Measurements from ENCODE around the gene TMEFF2. TPM values are rescaled to one million over a fixed set of nuclear protein-coding genes. Genes with fewer than 3 reads are reported as not detected.

TMEFF2 gene
- total RNA-seq, 2 donors from 2014 or later, result 0.09 to 0.50 TPM

DNA sequence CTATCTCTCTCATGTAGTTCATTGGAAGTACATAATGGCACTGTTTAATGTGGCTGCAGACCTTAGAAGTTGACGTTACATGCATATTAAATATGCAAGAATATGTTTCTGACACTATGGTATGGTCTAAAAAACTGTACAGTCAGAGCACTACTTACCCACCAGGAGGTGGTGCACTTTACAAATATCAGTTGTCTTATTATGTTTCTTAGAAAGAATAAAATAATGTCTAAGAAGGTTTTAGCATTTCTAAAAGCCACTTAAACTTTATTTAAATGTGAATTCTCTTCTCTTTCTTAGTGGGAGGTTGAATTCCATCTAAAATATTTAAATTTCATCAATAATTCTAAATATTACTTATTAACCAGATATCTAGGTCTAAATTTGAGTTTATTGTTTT, 4.3 kb downstream of the TMEFF2 start:
- intact Hi-C loops (cut with DNase I, micrococcal nuclease), result no loop called here
- no peak for ATAC-seq
- DNase-seq, result no peak

DNA sequence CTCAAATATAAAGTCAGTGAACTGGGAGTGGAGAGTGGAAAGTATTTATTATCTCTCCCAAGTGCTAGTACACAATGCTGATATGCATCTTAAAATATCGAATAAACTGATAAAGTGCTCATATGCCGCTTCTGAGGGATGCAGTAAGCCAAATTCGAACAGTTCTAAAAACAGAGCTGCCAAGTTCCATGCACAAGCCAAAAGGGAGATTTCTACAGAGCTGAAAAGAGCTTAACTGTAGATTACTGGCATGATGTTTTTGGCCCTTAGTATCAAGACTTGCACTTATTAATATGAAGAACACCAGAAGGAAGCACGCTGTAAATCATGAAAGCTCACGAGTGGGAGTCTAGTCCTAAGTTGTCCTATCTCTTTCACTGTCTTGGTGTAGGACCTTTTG, 7.9 kb downstream of the TMEFF2 start:
- intact Hi-C loops (cut with DNase I, micrococcal nuclease), result no loop called here
- ATAC-seq, result no peak
- DNase-seq, result no peak

DNA sequence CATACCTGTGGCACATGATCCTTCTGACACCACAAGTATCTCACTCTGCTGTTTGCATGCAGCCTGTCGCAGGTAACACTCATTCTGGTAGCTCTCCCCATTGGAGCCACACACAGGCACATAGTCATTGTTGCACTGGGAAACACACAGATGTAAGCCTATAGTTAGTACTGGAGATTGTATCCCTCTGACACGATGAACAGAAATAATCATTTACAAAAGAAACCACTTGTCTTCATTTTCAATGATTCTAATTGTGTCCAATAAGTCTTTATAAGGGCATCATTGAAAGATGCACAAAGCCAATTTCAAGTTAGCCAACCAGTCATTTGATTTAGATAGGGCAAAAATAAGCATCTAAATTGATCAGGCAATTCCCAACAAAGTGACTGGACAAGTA, 10.4 kb downstream of the TMEFF2 start:
- intact Hi-C loops (cut with DNase I, micrococcal nuclease), result no loop called here

DNA sequence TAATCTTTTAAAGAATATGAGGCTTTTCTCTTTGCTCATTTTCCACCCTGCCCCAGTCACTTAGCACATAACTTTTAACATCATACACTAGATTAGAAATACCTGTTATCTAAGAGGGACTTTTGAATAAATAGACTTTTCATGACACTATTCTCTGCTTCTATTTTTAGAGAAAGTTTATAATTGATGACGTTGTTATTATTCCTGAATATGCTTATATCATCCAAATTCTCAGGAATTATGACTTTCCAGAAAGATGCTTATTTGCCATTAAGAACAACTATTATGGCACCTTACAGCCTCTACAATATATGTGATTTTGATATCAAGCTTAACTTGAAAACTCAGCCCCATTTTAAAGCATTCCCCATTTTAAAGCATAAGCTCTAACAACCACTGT, 11.4 kb downstream of the TMEFF2 start:
- ATAC-seq, result no peak
- no peak for DNase-seq
- intact Hi-C loops (cut with DNase I, micrococcal nuclease), result no loop called here

More for the DNA sequence above, 10.4 kb downstream of the TMEFF2 start:
- DNase-seq (no peak), ATAC-seq (no peak)

DNA sequence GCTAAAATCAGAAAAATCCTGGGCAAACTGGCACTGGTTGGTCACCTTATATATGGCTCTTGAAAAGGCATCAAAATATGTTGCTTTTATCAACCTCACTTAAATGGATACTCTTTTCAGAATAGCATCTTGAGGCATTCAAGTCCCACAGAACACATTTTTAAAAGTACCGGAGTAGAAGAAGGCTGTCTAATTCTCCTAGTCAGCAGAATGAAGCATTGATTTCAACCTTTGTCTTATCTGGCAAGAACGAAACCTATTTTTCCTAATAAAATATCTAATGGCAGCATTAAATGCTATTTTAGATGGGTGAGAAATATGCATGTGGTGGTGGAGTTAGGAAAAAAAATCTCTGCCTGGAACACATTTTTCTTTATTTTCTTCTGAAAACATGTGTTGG, 27.8 kb downstream of the TMEFF2 start:
- intact Hi-C loops (cut with DNase I, micrococcal nuclease), result loop anchor here in 1 of 2 donors (10.0 kb wide), 1 partner anchor 352 kb away; no protein-coding TSS in a partner anchor
- no peak for DNase-seq
- ATAC-seq, result no peak

DNA sequence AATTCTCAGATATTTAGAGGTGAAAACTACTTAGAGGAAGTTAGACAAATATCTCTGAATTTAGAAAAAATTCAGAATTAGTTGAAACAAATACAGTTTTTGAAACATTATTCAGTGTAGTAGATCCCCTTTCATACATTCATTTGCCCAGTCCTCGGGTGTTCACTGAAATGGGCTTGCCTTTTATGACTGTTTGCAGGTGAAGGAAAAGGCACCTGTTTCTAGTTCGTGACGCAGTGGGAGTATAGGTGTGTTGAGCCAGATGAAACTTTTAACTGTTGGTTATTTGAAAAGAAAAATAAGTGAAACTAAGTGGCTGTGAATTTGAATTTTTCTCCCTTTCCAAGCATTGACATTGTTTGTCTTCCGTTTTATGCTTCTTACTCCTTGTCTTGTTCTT, 28.9 kb downstream of the TMEFF2 start:
- ATAC-seq, result peak; percentile 52
- DNase-seq, result no peak
- intact Hi-C loops (cut with DNase I, micrococcal nuclease), result loop anchor here in 1 of 2 donors (10.0 kb wide), 1 partner anchor 351 kb away; no protein-coding TSS in a partner anchor

DNA sequence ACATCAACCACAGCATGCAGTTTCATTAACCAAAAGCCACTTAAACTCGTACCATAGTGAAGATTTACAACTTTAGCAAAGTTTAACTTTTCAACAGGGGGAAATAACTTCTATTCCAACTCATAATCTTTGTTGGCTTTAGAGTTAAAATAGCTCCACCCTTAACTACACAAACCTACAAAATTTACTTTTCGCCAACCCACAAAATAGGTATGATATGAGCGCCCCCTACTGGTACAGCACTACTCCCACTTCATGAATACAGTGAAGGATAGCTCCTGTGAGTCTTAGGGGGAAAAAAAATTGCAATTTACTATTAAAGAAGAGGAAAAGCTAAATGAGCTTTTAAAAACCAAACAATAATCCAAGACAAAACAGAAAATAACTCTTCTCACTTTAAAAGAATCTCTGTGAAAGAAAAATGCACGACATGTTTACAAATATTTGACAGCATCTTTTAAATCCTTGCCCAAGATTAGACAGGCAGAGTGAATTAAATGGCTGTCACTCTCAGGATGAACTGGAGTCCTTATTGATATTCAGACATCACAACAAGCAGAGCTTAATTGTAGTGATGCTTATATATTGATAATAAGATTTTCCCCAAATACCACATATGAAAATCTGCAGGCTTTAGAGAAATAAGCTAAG, 32.2 kb downstream of the TMEFF2 start:
- peak; percentile 27 to 72 for DNase-seq
- intact Hi-C loops (cut with DNase I, micrococcal nuclease), result loop anchor here (2.0 to 10.0 kb wide), 3 partner anchors 348 to 610 kb away; no protein-coding TSS in a partner anchor
- ATAC-seq, result peak; percentile 77

DNA sequence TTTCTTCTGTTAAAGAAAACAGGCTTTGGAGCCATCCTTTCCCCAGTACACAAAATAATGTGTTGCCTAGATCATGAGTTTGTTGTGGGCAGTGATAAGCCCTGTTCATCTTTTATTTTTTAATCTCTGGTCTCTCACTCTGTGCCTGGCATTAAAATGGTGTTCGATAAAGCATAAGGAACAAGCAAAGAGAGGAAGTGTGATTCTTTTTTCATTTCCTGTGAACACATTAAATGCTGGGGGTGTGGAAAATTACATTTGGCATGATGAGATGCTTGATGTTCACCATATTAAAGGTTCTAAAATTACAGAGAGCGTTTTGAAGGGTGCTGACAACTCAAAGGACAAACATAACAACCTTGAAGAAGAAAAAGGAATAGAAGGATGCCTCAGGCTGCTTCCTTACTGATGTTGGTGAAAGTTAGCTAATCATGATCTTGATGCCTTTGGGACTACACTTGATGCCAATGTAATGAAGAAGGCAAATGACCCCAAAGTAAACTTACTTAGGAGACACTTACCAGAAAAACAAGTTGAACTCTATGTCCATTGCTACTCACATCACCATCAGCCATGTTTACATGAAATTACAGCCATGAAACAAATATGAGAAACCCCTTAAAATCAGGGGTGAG, 33.0 kb downstream of the TMEFF2 start:
- intact Hi-C loops (cut with DNase I, micrococcal nuclease), result loop anchor here (2.0 to 10.0 kb wide), 3 partner anchors 347 to 609 kb away; no protein-coding TSS in a partner anchor
- ATAC-seq (no peak), DNase-seq (no peak)

DNA sequence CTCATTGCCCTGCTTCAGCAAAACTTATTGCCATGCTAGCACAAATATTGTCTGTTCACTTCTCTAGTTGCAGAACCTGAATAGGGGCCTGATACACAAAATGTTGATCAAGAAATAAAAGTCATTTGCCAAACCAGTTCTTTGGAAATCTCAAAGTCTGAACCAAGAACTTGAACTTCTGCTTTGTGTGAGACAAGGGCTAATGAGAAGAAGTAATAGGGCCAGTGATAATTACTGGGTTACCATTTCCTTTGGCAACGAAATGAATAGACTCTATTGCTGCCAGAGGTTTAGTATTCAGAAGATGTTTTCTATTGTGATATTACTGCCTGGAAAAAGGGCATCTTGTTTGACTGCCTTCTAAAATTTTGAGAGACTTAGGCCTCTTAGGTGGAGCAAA, 35.0 kb downstream of the TMEFF2 start:
- intact Hi-C loops (cut with DNase I, micrococcal nuclease), result loop anchor here (5.0 to 10.0 kb wide), 2 partner anchors 345 to 607 kb away; no protein-coding TSS in a partner anchor
- no peak for DNase-seq
- ATAC-seq, result no peak

DNA sequence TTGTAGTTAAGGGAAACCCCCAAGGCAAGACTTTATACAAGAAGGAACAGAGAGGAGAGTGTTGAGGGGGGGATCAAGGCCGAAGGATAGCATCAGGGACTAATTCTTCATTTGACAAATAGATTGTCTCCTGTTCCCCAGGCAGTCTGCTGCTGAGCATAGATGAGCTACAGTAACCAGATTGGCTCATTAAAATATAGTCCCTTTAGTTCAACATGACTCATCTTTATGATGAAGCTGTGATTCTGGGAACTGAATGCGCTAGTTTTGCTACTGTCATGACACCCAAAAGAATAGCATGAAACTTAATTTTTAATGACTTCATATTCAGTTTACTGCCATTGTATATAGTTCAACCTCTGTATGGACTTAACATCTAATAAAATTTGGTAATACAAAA, 35.5 kb downstream of the TMEFF2 start:
- intact Hi-C loops (cut with DNase I, micrococcal nuclease), result no loop called here
- ATAC-seq (no peak), DNase-seq (no peak)

DNA sequence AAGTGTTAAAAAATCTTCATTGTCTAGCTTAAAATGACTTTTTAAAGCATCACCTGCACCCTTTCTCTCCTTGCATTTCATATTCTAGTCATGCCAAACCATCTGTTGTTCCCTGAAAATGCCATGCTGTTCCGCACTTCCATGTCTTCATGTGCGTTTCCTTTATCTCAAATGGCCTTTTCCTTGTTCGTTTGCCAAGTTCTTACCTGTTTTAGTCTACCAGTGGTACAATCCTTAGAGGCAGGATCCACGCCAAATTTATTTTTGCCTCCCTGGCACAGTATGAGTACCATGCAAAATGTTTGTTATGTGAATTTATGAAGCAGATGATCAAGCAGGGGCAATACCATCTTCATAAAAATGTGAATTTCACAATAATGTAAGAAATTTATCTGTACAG, 37.0 kb downstream of the TMEFF2 start:
- intact Hi-C loops (cut with DNase I, micrococcal nuclease), result no loop called here
- DNase-seq, result no peak
- no peak for ATAC-seq

DNA sequence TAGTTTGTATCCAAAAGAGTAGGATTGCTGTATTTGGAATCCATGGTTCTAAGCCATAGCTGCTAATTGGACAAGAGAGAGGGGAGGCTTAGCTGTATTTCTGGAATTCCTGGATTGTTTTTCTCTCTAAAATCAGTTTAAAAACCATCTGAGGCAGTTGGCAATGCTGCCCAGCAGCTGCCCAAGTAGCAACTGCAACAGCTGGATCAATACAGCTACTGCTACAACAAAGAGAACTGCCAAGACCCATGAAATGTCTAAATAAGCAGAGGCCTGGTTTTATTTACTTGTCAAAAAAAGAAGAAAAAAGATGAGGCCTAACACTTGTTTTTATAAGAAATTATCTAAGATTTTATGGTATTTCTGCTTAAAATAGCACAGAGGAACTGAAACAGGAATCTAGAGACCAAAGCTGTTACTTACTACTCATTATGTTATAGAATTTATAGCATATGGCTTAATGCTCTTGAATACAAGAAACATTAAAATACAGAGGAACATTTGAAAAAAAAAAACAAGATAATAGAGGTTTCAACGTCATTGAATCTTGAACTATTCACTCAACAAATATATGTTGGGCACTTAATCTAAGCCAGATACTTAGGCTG, 39.1 kb downstream of the TMEFF2 start:
- intact Hi-C loops (cut with DNase I, micrococcal nuclease), result no loop called here
- no peak for DNase-seq

DNA sequence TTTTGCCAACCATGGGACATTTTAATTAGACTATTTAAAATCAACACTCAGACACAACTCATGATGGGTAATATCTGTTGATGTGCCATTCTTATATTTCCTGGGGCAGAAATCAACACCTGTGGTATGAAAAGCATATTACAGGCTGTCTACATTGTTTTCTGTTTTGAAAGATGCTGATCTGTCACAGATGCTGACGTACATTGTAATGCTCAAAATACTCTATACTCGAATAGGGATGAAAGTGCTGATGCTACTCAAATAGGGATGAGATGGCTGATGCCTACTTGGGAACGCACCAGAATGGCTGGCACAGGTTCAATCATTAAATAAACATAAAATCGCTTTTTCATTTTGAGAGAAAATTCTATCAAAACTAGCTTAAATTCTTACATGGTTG, 41.2 kb downstream of the TMEFF2 start:
- DNase-seq, result no peak
- intact Hi-C loops (cut with DNase I, micrococcal nuclease), result no loop called here
- ATAC-seq, result no peak

More for the DNA sequence above, 39.1 kb downstream of the TMEFF2 start:
- ATAC-seq, result no peak

DNA sequence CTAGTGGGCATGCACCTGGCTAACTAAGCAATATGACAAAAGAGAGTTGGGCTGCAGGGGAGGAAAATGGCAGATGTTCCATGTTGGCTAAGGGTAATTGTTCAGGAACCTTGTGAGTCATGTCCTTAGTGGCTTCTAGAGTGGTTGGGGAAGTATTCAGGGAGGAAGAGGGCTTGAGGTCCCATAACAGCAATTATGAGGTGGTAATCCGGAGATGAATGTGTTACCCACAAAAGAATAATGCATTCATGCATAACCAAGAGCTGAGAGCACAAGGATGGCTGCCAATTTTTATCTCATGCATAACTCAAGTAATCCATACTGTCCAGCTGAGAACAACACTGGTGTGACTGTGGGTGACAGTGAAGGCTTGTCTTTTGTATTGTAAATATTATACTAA, 42.9 kb downstream of the TMEFF2 start:
- intact Hi-C loops (cut with DNase I, micrococcal nuclease), result no loop called here
- ATAC-seq (no peak), DNase-seq (no peak)

DNA sequence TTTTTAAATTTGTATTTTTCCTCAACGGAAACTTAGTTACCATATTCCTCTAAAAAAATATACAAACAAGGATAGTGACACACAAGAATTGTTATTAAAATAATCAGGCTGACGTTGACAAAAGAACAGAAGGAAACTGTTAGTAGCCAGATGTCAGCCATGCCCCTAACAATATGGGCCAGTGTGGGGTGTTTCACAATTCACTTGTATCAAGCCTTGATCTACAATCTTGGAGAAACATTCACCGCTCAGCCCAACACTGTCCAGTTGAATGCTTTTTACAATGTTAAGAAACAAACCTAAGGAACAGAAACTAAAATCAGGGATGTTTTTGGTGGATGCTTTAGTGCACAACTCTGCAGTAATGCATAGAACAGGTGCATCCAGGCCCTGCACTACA, 44.6 kb downstream of the TMEFF2 start:
- ATAC-seq (no peak), DNase-seq (no peak)
- intact Hi-C loops (cut with DNase I, micrococcal nuclease), result no loop called here

DNA sequence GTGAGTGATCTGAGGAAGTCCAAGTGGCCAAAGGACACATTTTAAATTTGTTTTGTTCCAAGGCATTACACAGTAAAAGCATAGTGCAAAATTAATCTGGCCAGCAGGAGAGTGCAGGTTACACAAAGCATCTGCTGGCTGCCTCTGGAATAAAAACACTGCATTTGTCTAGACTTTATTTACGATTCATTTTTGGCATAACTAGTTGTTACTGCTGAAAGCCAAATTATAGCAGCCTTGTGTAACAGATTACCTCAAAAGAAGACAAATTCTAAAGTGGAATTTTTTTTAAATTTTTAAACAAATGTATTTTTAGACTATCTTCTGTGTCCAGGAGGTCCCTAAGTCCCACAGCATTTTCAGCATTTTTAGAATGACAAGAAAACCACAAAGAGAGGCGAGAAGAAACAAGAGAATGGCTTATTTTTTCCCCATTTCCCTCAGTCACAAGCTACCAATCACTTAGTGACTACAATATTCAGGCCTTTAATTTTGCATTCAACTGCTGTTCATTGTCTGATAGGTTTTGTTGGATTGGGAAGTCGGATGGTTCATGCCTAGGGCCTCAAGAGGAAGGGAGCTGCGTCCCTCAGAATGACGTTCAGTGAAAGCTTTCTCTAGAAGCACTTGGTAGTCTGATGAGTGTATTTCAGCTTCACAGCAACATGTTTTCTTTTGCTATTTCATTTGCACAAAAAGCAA, 46.0 kb downstream of the TMEFF2 start:
- intact Hi-C loops (cut with DNase I, micrococcal nuclease), result no loop called here

DNA sequence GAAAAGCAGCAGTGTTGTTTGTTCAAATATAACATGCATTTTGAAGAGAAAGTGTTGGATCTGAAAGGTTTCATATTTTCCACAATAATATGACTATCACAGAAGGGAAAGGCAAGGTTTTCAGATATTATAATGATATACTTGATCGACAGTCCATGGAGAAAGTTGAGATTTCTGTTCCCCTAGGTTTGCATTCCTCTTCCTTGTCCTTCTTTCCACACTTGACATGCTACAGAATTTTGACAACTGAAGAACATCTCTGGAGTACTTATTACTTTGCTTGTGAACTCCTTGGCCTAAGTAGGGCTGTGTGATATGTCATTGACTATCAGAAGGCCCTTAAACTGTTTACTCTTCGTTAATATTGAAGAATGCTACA, 46.5 kb downstream of the TMEFF2 start:
- no peak for ATAC-seq
- DNase-seq, result no peak
- intact Hi-C loops (cut with DNase I, micrococcal nuclease), result no loop called here

More for the DNA sequence above, 46.0 kb downstream of the TMEFF2 start:
- DNase-seq (no peak), ATAC-seq (no peak)

DNA sequence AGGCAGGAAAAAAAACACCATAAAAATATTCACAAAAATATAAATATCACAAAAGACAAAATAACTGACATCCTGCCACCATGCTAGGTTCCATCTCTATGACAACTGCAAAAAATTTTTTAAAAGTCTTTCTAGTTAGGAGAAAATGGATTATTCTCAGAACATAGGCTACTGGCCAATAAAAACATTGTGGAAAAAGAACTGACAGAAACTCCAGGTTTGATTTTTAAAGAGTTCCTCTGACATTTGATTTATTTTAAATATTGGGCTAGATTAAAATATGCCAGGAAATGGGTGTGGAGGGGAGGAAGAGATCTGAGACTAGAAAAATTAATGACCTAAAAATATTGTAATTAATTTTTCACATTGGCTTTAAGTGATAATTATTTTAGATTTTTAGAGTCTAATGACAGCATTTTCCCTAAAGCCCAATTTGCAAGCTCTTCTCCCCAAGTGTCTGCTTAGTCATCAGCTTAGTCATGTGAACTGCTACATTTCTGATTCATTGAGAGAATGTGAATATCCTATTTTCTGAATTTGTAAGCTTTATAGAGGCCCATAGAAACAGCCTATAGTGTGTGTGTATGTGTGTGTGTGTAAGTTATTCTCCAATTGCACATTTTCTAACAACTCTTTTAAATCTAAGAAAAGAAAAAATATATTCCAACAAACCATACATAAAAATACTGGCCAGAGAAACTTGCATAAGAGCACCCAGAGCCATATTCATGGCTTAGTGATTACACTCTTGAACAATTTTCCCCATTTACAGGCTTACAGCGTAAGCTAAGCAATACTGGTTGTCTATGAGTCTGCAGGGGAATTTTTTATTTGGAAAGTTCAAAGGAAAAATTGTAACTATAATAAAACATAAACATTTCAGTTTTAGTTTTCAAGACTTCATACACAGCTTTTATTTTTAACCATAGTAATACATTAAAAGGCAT, 48.4 kb downstream of the TMEFF2 start:
- intact Hi-C loops (cut with DNase I, micrococcal nuclease), result no loop called here
- DNase-seq (no peak), ATAC-seq (no peak)
